Activated naive CD8-positive, alpha-beta T cell treated with anti-CD3 and anti-CD28 coated beads, Interleukin-2, amount 50 U/mL, for 24 hours (primary cell): ENCODE data around the gene MAFG.

Experiments used
- ATAC-seq: fragments of 150-1000 bp; cut with Tn5 transposase; one replicate; pipeline ENCODE4 v1.10.0; 2021
- DNase-seq: peaks from one replicate; pipeline ENCODE4 v3.0.0; 2021
- H3K27ac Mint-ChIP-seq: one replicate; pipeline ENCODE4 v1.8.0; 2021; ENCODE audit warnings: mild to moderate bottlenecking, mixed read lengths
- H3K27me3 Mint-ChIP-seq: one replicate; pipeline ENCODE4 v1.8.0; 2021; ENCODE audit warnings: mixed read lengths
- H3K36me3 Mint-ChIP-seq: one replicate; pipeline ENCODE4 v1.8.0; 2021; ENCODE audit warnings: low read depth, mixed read lengths
- H3K4me1 Mint-ChIP-seq: one replicate; pipeline ENCODE4 v1.8.0; 2021; ENCODE audit warnings: mixed read lengths
- H3K4me3 Mint-ChIP-seq: one replicate; pipeline ENCODE4 v1.8.0; 2021; ENCODE audit warnings: mild to moderate bottlenecking, moderate library complexity, mixed read lengths
- H3K9me3 Mint-ChIP-seq: one replicate; pipeline ENCODE4 v1.8.0; 2021; ENCODE audit warnings: mixed read lengths

Gene MAFG

DNA sequence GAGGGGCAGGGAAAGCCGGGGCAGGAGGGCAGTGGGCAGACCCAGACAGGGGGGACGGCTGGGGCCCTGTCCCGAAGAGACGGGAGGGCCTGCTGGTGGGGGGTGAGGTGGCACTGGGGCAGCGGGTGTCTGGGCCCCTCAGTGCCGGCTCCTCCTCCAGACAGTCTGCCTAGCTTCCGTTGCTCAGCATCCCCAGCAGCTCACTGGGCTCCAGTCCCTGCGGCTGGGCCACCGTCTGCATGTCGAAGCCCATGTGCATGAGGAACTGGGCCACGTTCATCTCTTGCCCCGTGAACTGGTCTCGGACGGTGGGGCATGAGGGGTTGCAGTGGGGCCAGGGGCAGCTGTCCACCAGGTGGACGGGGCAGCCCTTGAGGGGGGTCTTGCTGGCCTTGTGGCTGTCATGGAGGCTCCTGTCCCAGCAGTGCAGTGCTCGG is 25.3 kb upstream of the MAFG start:
- Mint-ChIP-seq H3K36me3 (no peaks in the 10 kb centered on the region), H3K27ac (no peak overlapping the region), H3K9me3 (no peaks in the 10 kb centered on the region), H3K4me3 (no peak overlapping the region), H3K4me1 (no peaks in the 10 kb centered on the region), H3K27me3 (no peaks in the 10 kb centered on the region)
- ATAC-seq (no peak), DNase-seq (no peak)

DNA sequence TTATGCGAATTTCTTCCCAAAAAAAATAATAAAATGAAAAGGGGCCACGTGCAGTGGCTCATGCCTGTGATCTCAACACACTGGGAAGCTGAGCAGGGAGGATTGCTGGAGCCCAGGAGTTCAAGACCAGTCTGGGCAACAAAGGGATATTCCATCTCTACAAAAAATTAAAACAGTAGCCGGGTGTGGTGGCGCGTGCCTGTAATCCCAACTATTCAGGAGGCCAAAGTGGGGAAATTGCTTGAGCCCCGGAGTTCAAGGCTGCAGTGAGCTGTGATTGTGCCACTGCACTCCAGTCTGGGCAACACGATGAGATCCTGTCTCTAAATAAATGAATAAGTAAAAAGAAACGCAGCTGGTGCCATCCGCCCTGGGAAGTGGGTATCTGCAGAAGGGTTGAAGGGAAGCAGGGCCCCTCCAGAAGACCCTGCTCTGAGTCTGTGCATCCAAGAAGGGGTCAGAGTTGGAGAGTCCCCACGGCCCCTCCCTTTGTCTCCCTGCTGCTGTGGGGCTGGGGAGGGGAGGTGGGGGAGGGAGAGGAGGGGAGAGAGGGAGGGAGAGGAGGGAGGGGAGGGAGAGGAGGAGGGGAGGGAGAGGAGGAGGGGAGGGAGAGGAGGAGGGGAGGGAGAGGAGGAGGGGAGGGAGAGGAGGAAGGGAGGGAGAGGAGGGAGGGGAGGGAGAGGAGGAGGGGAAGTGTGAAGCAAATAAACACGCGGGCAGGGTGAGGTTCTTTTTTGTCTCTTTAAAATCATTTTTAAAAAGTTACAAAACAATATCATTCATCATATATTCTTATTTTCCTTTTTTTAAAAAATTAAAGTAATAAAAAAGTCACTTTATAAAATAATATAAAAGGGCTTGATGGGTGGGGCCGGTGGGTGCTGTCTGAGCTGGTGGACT is 24.5 kb upstream of the MAFG start:
- Mint-ChIP-seq H3K4me3 (no peak overlapping the region), H3K27ac (no peak overlapping the region), H3K36me3 (no peaks in the 10 kb centered on the region), H3K9me3 (no peaks in the 10 kb centered on the region), H3K4me1 (no peaks in the 10 kb centered on the region), H3K27me3 (no peaks in the 10 kb centered on the region)
- ATAC-seq = no peak
- DNase-seq = no peak

DNA sequence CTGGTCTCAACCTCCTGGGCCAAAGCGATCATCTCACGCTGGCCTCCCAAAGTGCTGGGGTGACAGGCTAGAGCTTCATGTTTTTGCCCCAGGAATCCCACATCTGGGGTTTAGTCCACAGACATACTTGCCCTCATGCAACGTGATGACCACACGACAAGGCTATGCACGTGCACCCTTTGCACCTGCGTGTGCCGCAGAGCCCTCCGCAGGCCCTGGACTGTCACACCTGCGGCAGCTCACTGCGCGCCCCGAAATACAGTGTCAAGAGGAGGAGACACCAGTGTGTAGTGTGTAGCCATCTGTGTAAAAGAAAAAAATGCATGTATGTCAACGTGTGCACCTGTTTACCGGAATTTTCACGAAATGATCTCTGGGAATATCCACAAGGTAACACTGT is 23.0 kb upstream of the MAFG start:
- Mint-ChIP-seq H3K4me1 (no peaks in the 10 kb centered on the region), H3K4me3 (no peak overlapping the region), H3K27me3 (no peaks in the 10 kb centered on the region), H3K27ac (no peak overlapping the region), H3K9me3 (no peaks in the 10 kb centered on the region), H3K36me3 (no peaks in the 10 kb centered on the region)
- ATAC-seq (no peak), DNase-seq (no peak)

DNA sequence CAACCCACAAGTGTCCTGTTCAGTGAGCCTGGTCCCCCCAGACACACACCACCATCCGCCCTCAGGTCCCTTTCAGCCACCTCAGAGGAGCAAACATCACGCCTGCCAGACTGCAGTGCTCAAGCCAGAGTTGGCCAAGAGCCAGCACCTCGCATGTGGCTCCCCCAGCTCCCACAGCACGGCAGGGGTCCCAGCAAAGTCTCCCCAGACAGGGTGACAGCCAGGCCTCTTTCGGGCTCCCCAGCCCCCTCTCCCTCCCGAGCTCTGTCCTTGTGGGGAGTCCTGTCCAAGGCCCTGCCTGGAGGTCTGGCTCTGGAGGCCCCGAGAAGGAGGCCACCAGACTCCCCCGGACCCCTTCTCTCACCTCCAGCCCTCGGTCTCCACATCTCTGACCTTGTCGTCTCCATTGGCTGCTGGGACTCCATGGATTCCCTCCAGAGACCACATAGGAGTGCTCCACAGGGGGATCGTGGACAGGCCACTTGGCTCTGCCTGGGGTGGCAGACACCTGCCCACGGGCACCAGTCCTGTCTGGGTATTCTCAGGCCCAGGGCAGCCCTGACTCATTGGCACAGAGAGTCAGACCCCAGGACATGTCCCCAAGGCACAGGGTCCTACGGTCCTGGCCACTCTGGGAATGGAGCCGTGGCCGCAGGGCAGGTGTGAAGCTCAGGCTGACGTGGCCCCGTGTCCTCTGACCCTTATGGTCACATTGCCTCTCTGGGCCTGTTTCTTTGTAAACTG is 21.3 kb upstream of the MAFG start:
- Mint-ChIP-seq H3K27ac (no peak overlapping the region), H3K4me1 (no peaks in the 10 kb centered on the region), H3K9me3 (no peaks in the 10 kb centered on the region), H3K27me3 (no peaks in the 10 kb centered on the region), H3K4me3 (no peak overlapping the region), H3K36me3 (no peaks in the 10 kb centered on the region)
- DNase-seq (no peak), ATAC-seq (no peak)

DNA sequence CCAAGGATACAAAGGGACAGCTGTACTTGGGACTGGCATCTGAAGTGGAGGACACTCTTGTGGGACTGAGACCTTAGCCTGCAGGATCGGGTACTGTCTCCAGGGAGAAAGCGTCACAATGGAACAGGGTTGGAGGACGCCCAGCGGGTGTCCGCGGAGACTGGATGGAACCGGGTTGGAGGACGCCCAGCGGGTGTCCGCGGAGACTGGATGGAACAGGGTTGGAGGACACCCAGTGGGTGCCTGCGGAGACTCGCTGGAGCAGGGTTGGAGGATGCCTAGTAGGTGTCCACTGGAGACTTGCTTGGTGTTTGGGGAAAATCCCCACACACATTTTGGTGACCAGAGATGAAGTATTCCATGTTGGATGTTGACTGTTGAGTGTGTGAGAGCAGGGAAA is 19.7 kb upstream of the MAFG start, which contains the start of gene MYADML2:
MYADML2 (minus strand) TSS at position 45 of the 400 bp plus-strand sequence. CDS start 5,492 bp downstream, outside the sequence.
- H3K27me3 Mint-ChIP-seq = peaks cover 2% of the 10 kb centered on the region
- no peaks in the 10 kb centered on the region for H3K9me3 Mint-ChIP-seq
- H3K4me1 Mint-ChIP-seq = no peaks in the 10 kb centered on the region
- H3K27ac Mint-ChIP-seq = no peak within 1 kb of the TSS
- no peak within 1 kb of the TSS for H3K4me3 Mint-ChIP-seq
- no peak for ATAC-seq
- H3K36me3 Mint-ChIP-seq = no peaks in the 10 kb centered on the region
- DNase-seq = no peak

DNA sequence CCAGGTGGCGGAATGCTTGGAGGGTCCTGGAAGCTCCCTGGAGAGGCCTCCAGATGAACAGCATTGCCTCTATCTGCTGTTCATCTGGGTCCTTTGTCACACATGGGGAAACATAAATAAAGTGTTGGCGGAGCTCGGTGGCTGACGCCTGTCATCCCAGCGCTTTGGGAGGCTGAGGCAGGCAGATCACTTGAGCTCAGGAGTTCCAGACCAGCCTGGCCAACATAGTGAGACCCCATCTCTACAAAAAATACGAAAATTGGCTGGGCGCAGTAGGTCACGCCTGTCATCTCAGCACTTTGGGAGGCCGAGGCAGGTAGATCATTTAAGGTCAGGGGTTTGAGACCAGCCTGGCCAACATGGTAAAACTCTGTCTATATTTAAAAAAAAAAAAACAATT is 17.3 kb upstream of the MAFG start:
- no peak for DNase-seq
- Mint-ChIP-seq H3K27me3 (peaks cover 4% of the 10 kb centered on the region), H3K36me3 (no peaks in the 10 kb centered on the region), H3K4me3 (no peak overlapping the region), H3K4me1 (no peaks in the 10 kb centered on the region), H3K9me3 (no peaks in the 10 kb centered on the region), H3K27ac (no peak overlapping the region)
- ATAC-seq = no peak

DNA sequence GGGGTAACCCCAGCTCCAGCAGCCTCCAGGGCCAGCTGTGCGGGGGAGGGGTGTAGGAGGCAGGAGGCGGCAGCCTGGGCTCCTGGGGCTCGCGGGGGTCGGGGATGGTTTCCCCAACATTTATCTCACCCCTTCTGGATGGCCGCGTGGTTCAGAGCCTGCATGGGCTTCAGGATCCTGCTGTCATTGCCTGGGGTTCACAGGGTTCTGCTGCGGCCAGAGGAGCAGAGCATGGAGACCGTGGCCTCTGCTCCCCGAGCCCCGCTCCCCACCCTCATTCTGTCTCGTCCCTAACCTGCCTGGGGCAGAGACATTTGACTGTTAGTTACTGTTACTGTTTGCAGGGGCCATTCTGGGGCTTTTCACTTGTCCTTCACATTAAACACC is 14.6 kb upstream of the MAFG start:
- peaks cover 4% of the 10 kb centered on the region for H3K27me3 Mint-ChIP-seq
- H3K4me3 Mint-ChIP-seq = no peak overlapping the region
- H3K4me1 Mint-ChIP-seq = peaks cover 5% of the 10 kb centered on the region

DNA sequence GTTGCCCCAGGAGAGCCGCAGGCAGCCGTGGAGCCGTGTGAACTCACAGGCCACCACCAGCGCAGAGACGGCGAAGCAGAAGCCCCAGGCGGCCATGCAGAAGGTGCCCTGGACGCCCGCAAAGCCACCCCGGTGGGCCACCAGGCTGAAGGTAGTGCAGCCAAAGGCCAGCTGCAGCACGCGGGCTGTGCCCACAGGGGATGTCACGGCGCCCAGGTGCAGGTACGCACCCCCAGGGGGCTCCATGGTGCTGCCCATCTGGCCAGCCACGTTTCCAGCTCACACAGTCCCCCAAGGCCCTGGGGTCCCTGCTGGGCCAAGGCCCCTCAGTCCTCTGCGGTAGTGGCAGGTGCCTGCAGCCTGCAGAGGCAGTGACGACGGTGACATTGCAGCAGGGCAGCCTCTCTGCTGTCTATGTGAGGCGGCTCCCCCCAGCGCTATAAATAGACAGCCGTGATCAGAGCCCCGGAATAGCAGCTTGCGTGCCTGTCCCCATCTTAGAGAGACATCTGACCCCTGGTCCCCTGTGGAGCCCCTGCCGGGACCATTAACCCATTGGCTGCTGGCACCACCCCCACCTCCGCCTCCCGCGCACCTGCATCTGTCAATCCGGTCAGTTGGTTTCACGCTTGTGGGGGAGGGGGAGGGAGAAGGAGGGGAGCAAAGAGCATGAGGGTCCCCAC is 14.1 kb upstream of the MAFG start:
- ATAC-seq = no peak
- Mint-ChIP-seq H3K27me3 (peaks cover 4% of the 10 kb centered on the region), H3K27ac (no peak overlapping the region)

More for the DNA sequence above, 14.6 kb upstream of the MAFG start:
- no peaks in the 10 kb centered on the region for H3K9me3 Mint-ChIP-seq
- no peaks in the 10 kb centered on the region for H3K36me3 Mint-ChIP-seq
- DNase-seq (no peak), ATAC-seq (no peak)
- H3K27ac Mint-ChIP-seq = no peak overlapping the region

DNA sequence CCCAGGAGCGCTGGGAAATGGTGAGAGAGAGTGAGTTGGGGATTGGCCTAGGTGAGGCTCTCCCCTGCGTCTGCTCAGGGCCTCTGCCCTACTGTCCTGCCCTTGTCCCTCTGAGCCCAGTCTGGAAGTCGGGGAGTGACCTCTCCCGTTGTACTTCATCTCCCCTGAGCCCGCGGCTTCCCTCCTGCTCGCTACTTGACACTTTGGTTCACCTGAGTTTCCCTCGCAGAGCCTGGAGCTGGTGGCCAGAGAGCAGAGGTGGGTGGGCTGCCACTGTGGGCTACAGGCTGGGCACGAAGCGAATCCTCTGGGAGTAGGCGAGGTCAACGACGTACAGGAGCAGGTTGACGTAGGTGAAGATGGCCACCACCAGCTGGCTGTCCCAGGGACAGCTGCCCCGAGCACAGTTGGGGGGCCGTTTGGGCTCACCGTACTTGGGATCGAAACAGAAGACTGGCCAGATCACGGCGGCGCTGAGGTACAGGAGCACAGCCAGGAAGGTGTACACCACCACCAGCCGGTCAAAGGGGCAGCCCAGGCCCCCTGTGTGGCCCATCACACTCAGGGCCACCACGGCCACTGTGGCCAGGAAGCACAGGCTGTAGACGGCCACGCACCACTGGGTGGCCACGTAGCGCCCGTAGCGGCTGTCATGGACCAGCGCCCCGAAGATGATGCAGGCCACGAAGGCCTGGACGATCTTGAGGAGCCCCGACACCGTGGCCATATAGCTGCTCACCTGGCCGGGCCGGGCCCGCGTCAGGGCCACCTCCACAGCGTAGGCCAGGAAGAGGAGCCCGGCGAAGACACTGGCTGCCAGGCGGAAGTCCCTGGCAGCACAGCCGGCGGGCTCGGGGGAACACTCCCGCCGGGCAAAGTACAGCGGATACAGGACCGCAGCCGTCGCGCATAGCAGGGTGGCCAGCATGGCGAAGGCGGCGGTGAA is 13.3 kb upstream of the MAFG start:
- ATAC-seq (no peak), DNase-seq (no peak)
- H3K4me3 Mint-ChIP-seq = no peak overlapping the region
- no peaks in the 10 kb centered on the region for H3K9me3 Mint-ChIP-seq
- H3K4me1 Mint-ChIP-seq = peaks cover 12% of the 10 kb centered on the region
- H3K27ac Mint-ChIP-seq = no peak overlapping the region
- H3K27me3 Mint-ChIP-seq = peaks cover 4% of the 10 kb centered on the region
- peaks cover 2% of the 10 kb centered on the region for H3K36me3 Mint-ChIP-seq

More for the DNA sequence above, 14.1 kb upstream of the MAFG start:
- Mint-ChIP-seq H3K4me1 (peaks cover 6% of the 10 kb centered on the region), H3K9me3 (no peaks in the 10 kb centered on the region), H3K36me3 (no peaks in the 10 kb centered on the region), H3K4me3 (no peak overlapping the region)
- no peak for DNase-seq

DNA sequence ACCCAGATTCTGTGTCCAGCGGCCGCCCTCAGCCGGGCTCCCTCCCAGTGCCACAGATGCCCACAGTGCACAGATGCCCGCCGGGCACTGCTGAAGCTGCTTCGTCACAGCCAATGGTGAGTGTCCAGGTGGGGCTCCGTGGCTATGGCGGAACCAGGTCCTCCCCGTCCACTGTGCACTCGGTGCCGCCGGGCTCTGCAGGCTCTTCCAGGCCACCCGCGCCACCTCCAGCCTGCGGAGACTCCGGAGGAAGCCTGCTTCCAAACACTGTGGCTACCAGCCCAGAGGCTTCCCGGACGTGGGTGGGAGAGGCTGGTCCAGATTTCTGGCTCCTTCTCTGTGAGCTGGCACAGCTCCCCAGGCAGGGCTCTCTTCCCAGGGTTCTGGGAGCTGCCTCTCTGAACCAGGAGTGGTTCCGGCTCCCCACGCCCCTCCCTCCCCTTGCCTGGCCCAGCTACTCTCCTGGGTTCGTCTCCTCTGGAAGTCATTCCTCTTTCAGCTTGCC is 12.4 kb upstream of the MAFG start:
- H3K9me3 Mint-ChIP-seq = no peaks in the 10 kb centered on the region
- no peak for ATAC-seq

DNA sequence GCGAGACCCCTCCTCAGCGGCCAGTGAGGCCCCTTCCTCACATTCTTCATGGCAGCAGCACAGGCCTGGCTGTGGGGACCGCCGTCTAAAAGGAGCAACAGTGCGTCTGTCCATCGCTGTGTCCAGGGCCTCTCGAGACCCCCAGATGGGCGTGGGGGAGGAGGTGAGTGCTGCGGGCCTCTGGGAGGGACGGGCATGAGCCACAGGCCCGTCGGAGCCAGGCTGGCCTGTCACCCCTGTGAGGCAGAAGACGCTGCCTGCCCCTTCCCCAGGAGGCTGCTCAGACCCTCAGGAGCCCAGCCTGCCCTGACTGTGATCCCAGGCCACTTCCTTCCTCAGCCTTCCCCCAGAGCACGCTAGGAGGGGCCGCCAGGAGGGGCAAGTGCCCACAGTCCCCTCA is 11.7 kb upstream of the MAFG start:
- peaks cover 5% of the 10 kb centered on the region for H3K36me3 Mint-ChIP-seq
- DNase-seq = no peak
- H3K27ac Mint-ChIP-seq = no peak overlapping the region
- peaks cover 4% of the 10 kb centered on the region for H3K27me3 Mint-ChIP-seq
- H3K9me3 Mint-ChIP-seq = no peaks in the 10 kb centered on the region
- H3K4me1 Mint-ChIP-seq = peaks cover 18% of the 10 kb centered on the region
- ATAC-seq = no peak
- H3K4me3 Mint-ChIP-seq = no peak overlapping the region

More for the DNA sequence above, 12.4 kb upstream of the MAFG start:
- Mint-ChIP-seq H3K36me3 (peaks cover 5% of the 10 kb centered on the region), H3K4me3 (no peak overlapping the region), H3K27ac (no peak overlapping the region), H3K27me3 (peaks cover 4% of the 10 kb centered on the region), H3K4me1 (peaks cover 17% of the 10 kb centered on the region)
- no peak for DNase-seq

DNA sequence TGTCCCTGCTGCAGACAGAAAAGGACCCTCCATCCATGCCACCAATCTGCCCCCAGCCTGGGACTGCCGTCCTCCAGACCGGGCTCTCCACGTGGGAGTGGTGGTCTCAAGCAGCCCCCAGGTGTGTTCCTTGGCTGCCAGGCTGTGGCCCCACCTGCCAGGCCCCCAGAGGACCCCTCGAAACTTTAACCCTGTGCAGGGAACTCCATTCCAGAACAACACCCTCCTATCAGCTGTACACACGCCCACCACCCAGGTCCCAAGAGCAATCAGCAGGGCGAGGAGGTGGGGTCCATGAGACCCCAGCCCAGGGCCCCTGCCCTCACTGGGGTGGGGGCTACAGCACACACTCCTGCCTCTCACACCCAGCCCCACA is 8.2 kb upstream of the MAFG start:
- Mint-ChIP-seq H3K4me1 (peaks cover 31% of the 10 kb centered on the region), H3K4me3 (peak overlapping the region; percentile 85), H3K27ac (peak overlapping the region; percentile 59), H3K36me3 (peaks cover 19% of the 10 kb centered on the region), H3K27me3 (peaks cover 2% of the 10 kb centered on the region), H3K9me3 (no peaks in the 10 kb centered on the region)
- ATAC-seq = no peak
- DNase-seq = no peak

DNA sequence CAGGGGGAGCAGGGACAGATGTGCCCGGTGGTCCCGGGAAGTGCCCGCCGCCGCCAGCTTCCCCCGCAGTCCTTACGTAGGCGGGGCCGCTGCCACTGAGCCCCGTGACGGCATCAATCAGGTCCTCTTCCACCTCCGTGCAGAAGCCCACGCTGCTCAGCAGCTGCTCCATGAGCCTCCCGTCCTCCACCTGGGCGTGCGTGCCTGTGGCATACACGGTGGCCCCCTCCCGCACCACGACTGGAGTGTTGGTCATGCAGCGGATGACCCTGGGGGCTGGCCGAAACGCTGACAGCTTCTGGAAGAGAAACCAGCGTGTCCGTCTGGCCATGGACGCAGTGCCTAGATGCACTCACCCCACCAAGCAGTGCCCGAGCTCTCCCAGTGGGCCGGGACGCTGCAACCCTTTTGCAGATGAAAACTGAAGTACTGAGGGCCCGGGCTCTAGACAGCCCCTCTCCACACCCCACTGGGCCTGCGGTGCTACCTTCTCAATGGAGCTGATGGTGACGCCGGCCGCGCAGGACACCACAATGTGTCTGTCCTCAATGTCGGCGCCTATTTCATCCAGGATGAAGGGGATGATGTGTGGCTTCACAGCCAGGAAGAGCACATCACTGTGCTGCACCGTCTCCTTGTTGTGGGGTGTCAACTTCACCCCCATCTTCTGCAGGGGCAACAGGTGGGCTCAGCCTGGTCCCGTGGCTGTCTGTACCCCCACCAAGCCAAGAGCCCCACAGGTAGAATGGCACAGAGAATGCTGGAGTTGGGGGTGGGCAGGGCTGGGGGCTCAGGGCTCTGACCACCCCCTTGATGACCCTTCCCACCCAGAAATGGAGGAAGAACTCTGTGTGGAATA is 7.5 kb upstream of the MAFG start:
- H3K36me3 Mint-ChIP-seq = peaks cover 19% of the 10 kb centered on the region
- H3K4me1 Mint-ChIP-seq = peaks cover 34% of the 10 kb centered on the region
- H3K4me3 Mint-ChIP-seq = peak overlapping the region; percentile 85
- DNase-seq (no peak), ATAC-seq (no peak)
- H3K27ac Mint-ChIP-seq = no peak overlapping the region
- H3K27me3 Mint-ChIP-seq = no peaks in the 10 kb centered on the region
- no peaks in the 10 kb centered on the region for H3K9me3 Mint-ChIP-seq
